ENCODE results near the gene DLGAP1. TPM values are rescaled to one million over a fixed set of nuclear protein-coding genes. Genes with fewer than 3 reads are reported as not detected.

The DLGAP1 gene
- total RNA-seq, 3 donors from 2014 or later (not counting 1 experiment from before 2014, with no cell fraction given) = not detected

DNA sequence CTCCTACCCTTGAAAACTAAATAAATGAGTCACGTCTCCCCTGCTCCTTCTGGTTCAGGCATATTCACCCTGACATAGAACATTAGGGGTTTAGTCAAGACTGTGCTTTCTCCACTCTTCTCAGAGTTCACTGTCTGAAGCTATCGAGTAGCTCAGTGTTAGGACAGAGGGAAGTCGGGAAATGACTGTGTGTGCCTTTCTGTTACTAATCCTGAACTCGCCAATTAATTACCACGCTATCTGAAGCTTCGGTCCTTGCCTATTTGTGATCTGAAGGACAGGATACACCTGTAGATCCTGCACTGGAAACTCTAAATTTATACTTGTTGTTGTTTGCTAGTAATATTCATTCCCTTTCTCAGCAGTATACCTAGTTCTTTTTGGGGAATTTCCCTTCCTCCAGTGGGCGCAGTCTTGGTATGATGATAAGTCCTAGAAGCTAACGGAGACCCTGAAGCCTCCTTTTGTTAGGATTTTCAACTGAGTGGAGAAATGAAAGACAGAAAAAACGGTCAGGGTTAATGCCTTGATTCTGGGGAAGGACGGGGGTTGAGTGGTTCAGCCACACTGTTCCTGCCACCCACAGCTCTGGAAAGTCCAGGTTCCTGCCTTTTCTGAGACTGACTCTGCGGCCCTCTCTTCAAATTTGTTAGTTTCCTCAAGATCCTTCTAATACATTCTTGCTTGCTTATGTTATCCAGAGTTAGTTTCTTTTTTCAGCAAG lies 218.0 kb downstream of the DLGAP1 start:
- ATAC-seq = no peak
- H3K9me3 ChIP-seq (ENCODE audit: control insufficient read depth, insufficient read depth, low read length) = no peaks in the 10 kb centered on the region
- no peaks in the 10 kb centered on the region for H3K4me1 ChIP-seq (ENCODE audit: control insufficient read depth, insufficient read depth, low read length)
- Mint-ChIP-seq H3K27me3 (ENCODE audit: low read depth in 2 of 2) (no peaks in the 10 kb centered on the region), H3K27ac (no peak overlapping the region), H3K4me1 (no peaks in the 10 kb centered on the region), H3K36me3 (no peaks in the 10 kb centered on the region), H3K4me3 (no peak overlapping the region), H3K9me3 (peaks cover 0 to 7% of the 10 kb centered on the region in 2 donors)
- no peaks in the 10 kb centered on the region for H3K27me3 ChIP-seq (ENCODE audit: control insufficient read depth, insufficient read depth, low read length)
- H3K27ac ChIP-seq (ENCODE audit: low read length) = no peak overlapping the region
- 66% methylated on average over 11 of the region's 11 CpGs for WGBS (ENCODE audit: insufficient coverage)
- TF ChIP-seq, protein P1, sequence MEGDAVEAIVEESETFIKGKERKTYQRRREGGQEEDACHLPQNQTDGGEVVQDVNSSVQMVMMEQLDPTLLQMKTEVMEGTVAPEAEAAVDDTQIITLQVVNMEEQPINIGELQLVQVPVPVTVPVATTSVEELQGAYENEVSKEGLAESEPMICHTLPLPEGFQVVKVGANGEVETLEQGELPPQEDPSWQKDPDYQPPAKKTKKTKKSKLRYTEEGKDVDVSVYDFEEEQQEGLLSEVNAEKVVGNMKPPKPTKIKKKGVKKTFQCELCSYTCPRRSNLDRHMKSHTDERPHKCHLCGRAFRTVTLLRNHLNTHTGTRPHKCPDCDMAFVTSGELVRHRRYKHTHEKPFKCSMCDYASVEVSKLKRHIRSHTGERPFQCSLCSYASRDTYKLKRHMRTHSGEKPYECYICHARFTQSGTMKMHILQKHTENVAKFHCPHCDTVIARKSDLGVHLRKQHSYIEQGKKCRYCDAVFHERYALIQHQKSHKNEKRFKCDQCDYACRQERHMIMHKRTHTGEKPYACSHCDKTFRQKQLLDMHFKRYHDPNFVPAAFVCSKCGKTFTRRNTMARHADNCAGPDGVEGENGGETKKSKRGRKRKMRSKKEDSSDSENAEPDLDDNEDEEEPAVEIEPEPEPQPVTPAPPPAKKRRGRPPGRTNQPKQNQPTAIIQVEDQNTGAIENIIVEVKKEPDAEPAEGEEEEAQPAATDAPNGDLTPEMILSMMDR (IDR thresholded peaks at IDR 0.05) = no peak
- no peak overlapping the region for H3K4me3 ChIP-seq (ENCODE audit: low read length)
- H3K36me3 ChIP-seq (ENCODE audit: control insufficient read depth, insufficient read depth, low read length) = no peaks in the 10 kb centered on the region
- intact Hi-C loops (cut with micrococcal nuclease) = no loop called here
- no peak for DNase-seq

DNA sequence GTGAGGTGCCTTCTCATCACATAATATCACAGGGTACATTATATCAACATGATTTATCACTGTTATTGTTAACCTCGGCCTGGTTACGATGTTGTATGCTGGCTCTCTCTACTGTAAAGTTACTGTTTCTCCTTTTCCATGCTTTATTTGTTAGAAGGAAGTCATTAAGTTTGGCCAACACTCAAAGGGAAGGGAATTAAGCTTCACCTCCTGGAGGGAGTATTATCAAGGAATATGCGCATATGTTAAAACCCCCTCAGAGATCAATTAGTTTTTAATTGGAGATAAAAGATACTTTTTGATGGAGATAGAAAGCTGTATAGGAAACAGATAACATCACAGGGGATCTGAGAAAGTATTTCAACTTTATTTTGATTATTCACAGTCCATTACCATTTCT lies 221.6 kb downstream of the DLGAP1 start:
- Mint-ChIP-seq H3K27me3 (ENCODE audit: low read depth in 2 of 2) (no peaks in the 10 kb centered on the region), H3K27ac (no peak overlapping the region), H3K4me1 (no peaks in the 10 kb centered on the region), H3K9me3 (peaks cover 2 to 11% of the 10 kb centered on the region in 2 donors), H3K36me3 (peaks cover 10% of the 10 kb centered on the region), H3K4me3 (no peak overlapping the region)
- Histone ChIP-seq H3K9me3 (ENCODE audit: control insufficient read depth, insufficient read depth, low read length) (no peaks in the 10 kb centered on the region), H3K27ac (ENCODE audit: low read length) (no peak overlapping the region), H3K36me3 (ENCODE audit: control insufficient read depth, insufficient read depth, low read length) (no peaks in the 10 kb centered on the region), H3K4me1 (ENCODE audit: control insufficient read depth, insufficient read depth, low read length) (no peaks in the 10 kb centered on the region), H3K27me3 (ENCODE audit: control insufficient read depth, insufficient read depth, low read length) (no peaks in the 10 kb centered on the region), H3K4me3 (ENCODE audit: low read length) (no peak overlapping the region)
- no CpG with 5 or more reads among the region's 3 CpGs for WGBS (ENCODE audit: insufficient coverage)
- no peak for ATAC-seq
- intact Hi-C loops (cut with micrococcal nuclease) = no loop called here
- TF ChIP-seq, protein P1 (IDR thresholded peaks at IDR 0.05) = no peak
- no peak for DNase-seq

DNA sequence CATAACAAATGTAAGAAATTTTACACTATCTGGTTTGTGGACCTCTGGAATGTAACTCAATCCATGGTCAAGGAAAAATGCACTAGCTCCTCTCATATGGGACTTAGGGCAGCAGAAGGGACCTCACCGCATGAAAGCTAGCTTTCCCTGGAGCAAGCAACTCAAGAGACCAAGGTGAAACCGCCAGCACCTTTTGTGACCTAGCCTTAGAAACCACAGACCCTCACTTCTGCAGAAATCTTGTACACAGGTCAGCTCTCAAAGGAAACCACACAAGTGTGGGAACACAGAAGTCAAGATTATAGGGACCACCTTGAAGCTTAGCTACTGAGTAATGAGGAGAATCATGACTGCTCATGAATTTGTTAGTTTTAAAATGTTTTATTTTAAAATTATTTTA lies 222.5 kb downstream of the DLGAP1 start:
- no peaks in the 10 kb centered on the region for H3K27me3 ChIP-seq (ENCODE audit: control insufficient read depth, insufficient read depth, low read length)
- H3K4me3 Mint-ChIP-seq = no peak overlapping the region
- H3K4me1 Mint-ChIP-seq = no peaks in the 10 kb centered on the region
- H3K4me1 ChIP-seq (ENCODE audit: control insufficient read depth, insufficient read depth, low read length) = no peaks in the 10 kb centered on the region
- H3K27ac Mint-ChIP-seq = no peak overlapping the region
- H3K9me3 ChIP-seq (ENCODE audit: control insufficient read depth, insufficient read depth, low read length) = no peaks in the 10 kb centered on the region
- H3K27ac ChIP-seq (ENCODE audit: low read length) = no peak overlapping the region
- WGBS (ENCODE audit: insufficient coverage) = 17% methylated on average over 2 of the region's 2 CpGs
- TF ChIP-seq, protein P1 (IDR thresholded peaks at IDR 0.05) = no peak
- ATAC-seq (no peak), DNase-seq (no peak)
- H3K27me3 Mint-ChIP-seq (ENCODE audit: low read depth in 2 of 2) = no peaks in the 10 kb centered on the region
- peaks cover 7 to 16% of the 10 kb centered on the region in 2 donors for H3K9me3 Mint-ChIP-seq
- H3K36me3 ChIP-seq (ENCODE audit: control insufficient read depth, insufficient read depth, low read length) = no peaks in the 10 kb centered on the region
- no peak overlapping the region for H3K4me3 ChIP-seq (ENCODE audit: low read length)
- intact Hi-C loops (cut with micrococcal nuclease) = no loop called here
- peaks cover 10% of the 10 kb centered on the region for H3K36me3 Mint-ChIP-seq

DNA sequence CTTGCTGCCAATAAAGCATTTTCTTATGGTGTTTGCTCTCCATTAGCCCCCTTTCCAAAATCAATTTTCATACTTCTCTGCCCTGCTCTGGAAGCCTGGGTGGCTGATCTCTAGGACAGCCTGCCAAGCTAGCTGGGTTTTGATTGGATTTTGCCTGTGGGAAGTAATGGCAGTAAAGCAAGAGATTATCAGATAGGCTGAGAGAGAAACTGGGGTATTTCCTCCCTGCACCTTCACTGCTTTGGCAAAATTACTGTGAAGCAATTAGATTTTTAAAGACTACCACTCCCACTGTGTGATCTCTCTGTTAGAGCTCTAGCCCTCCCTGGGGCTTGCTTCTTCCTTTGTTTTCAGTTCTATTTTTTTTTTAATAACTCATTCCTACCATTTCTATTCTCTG lies 223.8 kb downstream of the DLGAP1 start:
- H3K9me3 Mint-ChIP-seq = peaks cover 9 to 19% of the 10 kb centered on the region in 2 donors
- no peak overlapping the region for H3K4me3 ChIP-seq (ENCODE audit: low read length)
- no peak for DNase-seq
- no peaks in the 10 kb centered on the region for H3K4me1 Mint-ChIP-seq
- no peaks in the 10 kb centered on the region for H3K27me3 Mint-ChIP-seq (ENCODE audit: low read depth in 2 of 2)
- no peaks in the 10 kb centered on the region for H3K9me3 ChIP-seq (ENCODE audit: control insufficient read depth, insufficient read depth, low read length)
- intact Hi-C loops (cut with micrococcal nuclease) = no loop called here
- no peaks in the 10 kb centered on the region for H3K4me1 ChIP-seq (ENCODE audit: control insufficient read depth, insufficient read depth, low read length)
- no peaks in the 10 kb centered on the region for H3K27me3 ChIP-seq (ENCODE audit: control insufficient read depth, insufficient read depth, low read length)
- H3K36me3 Mint-ChIP-seq = peaks cover 10% of the 10 kb centered on the region
- no peak overlapping the region for H3K27ac Mint-ChIP-seq
- no peak overlapping the region for H3K27ac ChIP-seq (ENCODE audit: low read length)
- no peak overlapping the region for H3K4me3 Mint-ChIP-seq
- TF ChIP-seq, protein P1 (IDR thresholded peaks at IDR 0.05) = no peak
- no peaks in the 10 kb centered on the region for H3K36me3 ChIP-seq (ENCODE audit: control insufficient read depth, insufficient read depth, low read length)
- no peak for ATAC-seq
